ENCODE measurements around the gene RANBP3.

The RANBP3 gene

DNA sequence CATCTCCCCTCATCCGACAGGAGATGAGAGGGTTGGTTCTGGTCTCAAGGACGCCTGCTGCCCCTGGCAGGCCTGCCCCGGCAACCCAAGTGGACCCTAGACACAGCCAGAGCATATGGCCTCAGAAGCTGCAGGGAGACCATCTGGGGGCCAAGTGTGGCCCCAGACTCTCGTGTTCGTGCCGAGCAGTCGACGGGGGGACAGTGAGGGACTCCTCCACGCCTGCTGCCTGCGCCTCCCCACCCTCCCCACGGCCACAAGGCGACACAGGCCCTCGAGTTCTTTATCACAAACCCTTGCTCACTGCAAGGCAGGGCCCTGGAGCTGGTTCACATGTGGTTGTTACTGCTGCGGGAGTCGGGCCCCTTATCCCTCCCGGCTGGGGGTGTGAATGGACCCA, 54.6 kb downstream of the RANBP3 start:
- in situ Hi-C loops (cut with MboI; ENCODE audit: low pct_unique_long_range_greater_than_20kb, low sequenced_read_pairs, unreplicated experiment) = no loop called here

DNA sequence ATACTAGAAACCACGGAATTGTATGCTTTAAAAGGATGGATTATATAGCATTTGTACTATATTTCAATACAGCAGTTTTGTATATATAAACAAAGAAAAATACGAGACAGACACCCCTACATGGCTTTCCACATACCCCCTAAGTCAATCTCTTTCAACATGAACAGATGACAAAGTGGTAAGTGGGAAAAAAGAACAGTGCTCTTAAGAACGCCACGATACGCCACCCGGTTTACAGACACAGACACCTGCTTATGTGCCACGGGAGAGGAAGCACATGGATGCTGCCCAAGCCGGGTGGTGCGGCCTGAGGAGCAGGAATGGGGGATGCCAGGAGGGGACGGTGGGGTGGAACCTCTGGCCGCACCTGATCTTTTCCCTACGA, 55.8 kb downstream of the RANBP3 start:
- in situ Hi-C loops (cut with MboI; ENCODE audit: low pct_unique_long_range_greater_than_20kb, low sequenced_read_pairs, unreplicated experiment) = no loop called here
- DNase-seq (ENCODE audit: low spot score) = no peak
- TF ChIP-seq, protein P1, sequence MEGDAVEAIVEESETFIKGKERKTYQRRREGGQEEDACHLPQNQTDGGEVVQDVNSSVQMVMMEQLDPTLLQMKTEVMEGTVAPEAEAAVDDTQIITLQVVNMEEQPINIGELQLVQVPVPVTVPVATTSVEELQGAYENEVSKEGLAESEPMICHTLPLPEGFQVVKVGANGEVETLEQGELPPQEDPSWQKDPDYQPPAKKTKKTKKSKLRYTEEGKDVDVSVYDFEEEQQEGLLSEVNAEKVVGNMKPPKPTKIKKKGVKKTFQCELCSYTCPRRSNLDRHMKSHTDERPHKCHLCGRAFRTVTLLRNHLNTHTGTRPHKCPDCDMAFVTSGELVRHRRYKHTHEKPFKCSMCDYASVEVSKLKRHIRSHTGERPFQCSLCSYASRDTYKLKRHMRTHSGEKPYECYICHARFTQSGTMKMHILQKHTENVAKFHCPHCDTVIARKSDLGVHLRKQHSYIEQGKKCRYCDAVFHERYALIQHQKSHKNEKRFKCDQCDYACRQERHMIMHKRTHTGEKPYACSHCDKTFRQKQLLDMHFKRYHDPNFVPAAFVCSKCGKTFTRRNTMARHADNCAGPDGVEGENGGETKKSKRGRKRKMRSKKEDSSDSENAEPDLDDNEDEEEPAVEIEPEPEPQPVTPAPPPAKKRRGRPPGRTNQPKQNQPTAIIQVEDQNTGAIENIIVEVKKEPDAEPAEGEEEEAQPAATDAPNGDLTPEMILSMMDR (IDR thresholded peaks at IDR 0.05; ENCODE audit: extremely low read depth, insufficient read depth, missing control alignments) = no peak

More for the DNA sequence above, 54.6 kb downstream of the RANBP3 start:
- TF ChIP-seq, protein P1 (IDR thresholded peaks at IDR 0.05; ENCODE audit: extremely low read depth, insufficient read depth, missing control alignments) = no peak
- DNase-seq (ENCODE audit: low spot score) = no peak

DNA sequence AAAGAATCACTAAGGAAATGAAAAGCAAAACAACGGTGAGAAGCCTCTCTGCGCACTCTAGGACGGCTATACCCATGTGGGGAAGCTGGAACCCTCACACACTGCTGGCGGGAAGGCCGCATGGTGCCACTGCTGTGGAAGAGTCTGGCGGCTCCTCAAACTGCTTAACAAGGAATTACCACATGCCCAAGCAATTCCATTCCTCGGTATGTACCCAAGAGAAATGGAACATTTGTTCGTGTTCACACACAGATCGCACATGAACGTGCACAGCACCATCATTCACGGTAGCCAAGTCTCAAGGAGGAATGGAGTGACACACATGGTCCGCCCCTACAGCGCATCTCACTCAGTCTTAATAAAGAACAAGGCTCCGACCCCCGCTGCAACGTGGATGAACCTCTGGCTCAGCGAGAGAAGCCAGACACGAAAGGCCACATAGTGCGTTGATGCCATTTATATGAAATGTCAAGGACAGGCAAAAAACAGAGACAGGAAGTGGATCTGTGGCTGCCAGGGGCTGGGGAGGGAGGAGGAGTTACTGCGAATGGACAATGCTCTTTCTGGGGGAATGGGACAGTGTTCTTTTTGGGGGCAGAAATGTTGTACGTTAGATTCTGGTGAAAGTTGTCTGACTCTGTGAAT, 56.3 kb downstream of the RANBP3 start:
- in situ Hi-C loops (cut with MboI; ENCODE audit: low pct_unique_long_range_greater_than_20kb, low sequenced_read_pairs, unreplicated experiment) = no loop called here
- TF ChIP-seq, protein P1 (IDR thresholded peaks at IDR 0.05; ENCODE audit: extremely low read depth, insufficient read depth, missing control alignments) = no peak
- DNase-seq (ENCODE audit: low spot score) = no peak

DNA sequence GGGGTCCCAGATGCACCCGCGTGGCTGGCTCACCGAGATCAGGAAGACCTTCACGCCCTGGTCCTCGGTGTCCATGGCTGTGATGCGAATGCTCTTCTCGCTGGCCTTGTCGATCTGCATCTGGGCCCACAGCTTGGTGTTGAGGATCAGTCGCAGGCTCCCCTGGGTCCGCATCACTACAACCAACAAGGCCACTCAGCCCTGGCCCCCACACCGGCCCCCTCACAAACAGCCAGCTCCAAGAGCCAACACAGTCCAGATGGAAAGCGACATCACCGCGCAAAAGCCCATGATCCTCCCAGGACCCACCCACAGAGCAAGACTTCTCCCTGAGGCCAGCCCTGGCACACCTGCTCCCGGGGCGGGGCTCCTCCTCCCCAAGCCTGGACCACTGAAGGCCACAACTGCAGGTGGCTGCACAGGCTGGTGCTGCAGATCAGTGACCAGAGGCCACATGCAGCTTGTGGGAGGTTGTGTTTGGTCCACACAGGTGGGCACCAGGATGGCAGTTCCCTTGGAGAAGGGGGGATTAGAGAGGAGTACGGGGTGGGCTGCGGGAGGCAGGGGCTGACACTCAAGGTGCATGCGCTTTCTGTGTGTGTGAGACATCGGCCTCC, 59.4 kb downstream of the RANBP3 start:
- DNase-seq (ENCODE audit: low spot score) = no peak
- TF ChIP-seq, protein P1 (IDR thresholded peaks at IDR 0.05; ENCODE audit: extremely low read depth, insufficient read depth, missing control alignments) = no peak
- in situ Hi-C loops (cut with MboI; ENCODE audit: low pct_unique_long_range_greater_than_20kb, low sequenced_read_pairs, unreplicated experiment) = no loop called here

DNA sequence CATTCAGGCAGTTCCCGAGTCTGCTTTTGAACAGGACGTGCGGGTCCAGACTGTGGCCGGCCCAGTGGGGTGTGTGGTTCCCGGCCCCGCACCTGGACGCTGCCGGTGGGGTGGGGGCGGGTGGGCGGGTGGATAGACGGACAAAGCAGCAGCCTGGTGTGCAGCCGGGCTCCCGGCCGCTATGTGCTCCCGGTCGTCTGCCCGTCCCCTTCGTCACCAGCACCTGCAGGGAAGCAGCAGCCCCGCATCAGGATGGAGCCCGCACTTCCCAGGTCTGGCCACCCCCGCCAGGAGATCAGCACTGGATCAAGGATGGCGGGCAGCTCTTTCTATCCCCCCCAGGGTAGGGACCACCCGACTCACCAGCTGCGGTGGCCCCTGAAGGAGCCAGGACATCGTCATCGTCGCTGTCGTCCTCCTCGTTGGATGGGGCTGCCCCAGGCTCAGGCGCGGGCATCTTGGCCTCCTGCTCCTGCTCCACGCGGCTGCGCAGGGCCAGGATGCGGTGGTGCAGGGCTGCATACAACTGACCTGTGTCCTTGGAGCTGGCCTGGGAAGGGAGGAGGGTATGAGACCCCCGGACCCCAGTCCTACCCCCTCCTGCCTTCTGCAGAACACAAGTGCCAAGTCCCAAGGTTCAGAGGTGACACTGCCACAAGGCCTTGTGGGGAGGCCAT, 60.4 kb downstream of the RANBP3 start:
- DNase-seq (ENCODE audit: low spot score) = no peak
- in situ Hi-C loops (cut with MboI; ENCODE audit: low pct_unique_long_range_greater_than_20kb, low sequenced_read_pairs, unreplicated experiment) = no loop called here
- TF ChIP-seq, protein P1 (IDR thresholded peaks at IDR 0.05; ENCODE audit: extremely low read depth, insufficient read depth, missing control alignments) = no peak

DNA sequence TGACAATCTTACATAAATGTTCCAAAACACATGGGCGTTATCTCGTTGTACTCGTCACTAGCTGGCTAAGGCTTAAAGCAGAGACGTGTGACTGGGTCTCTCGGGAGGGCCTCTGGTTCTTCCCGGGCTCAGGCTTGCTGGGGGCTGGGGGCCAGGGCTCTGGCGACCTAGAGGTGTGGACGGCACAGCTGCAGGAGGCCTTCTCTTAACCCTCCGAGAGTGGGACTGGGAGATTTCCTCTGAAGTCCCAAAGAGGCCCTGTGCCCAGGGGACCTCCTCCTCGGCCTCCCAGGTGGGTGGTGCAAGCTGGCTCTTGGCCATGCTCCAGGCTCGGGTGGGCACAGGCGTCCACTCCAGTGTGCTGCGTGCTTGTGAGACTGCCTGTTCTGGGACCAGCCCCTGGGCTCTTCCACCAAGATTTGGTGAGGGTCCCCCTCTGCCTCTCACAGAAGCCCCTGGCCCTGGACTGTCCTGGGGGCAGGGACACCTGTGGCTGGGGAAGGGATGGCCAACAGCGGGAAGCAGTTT, 61.7 kb downstream of the RANBP3 start:
- TF ChIP-seq, protein P1 (IDR thresholded peaks at IDR 0.05; ENCODE audit: extremely low read depth, insufficient read depth, missing control alignments) = no peak
- in situ Hi-C loops (cut with MboI; ENCODE audit: low pct_unique_long_range_greater_than_20kb, low sequenced_read_pairs, unreplicated experiment) = no loop called here
- no peak for DNase-seq (ENCODE audit: low spot score)

Data from GM13977 (cell line).